Lower lobe of right lung (tissue), 2 donors: ENCODE measurements around the gene CREBBP. TPM values are rescaled to one million over a fixed set of nuclear protein-coding genes. Genes with fewer than 3 reads are reported as not detected.
"Not testable (repeated sequence)": the region's sequence is repeated elsewhere in the genome, so short reads cannot be mapped to it uniquely, and the experiment has no call there.

Experiments
- ATAC-seq, 2 donors: fragments of 200-7000 bp; cut with Tn5 transposase; one replicate each; pipeline ENCODE4 v1.9.1; 2020 to 2022; ENCODE audit warnings: mild to moderate bottlenecking in 2 of 2, moderate library complexity in 2 of 2
- DNase-seq: peaks from one replicate; pipeline ENCODE4 v3.0.0-alpha.2; 2020
- H3K27ac ChIP-seq: fragments of 200-600 bp; one replicate; pipeline ENCODE4 v1.8.0; 2022
- H3K27me3 ChIP-seq: fragments of 200-600 bp; one replicate; pipeline ENCODE4 v1.8.0; 2022; ENCODE audit warnings: low read depth
- H3K36me3 ChIP-seq: fragments of 200-600 bp; one replicate; pipeline ENCODE4 v1.8.0; 2022; ENCODE audit warnings: mild to moderate bottlenecking
- H3K4me1 ChIP-seq: fragments of 200-600 bp; one replicate; pipeline ENCODE4 v1.8.0; 2022
- H3K4me3 ChIP-seq: fragments of 200-600 bp; one replicate; pipeline ENCODE4 v1.8.0; 2022; ENCODE audit warnings: mild to moderate bottlenecking
- H3K9me3 ChIP-seq: fragments of 200-600 bp; one replicate; pipeline ENCODE4 v1.8.0; 2022
- intact Hi-C: fragments of 100-400 bp; cut with DNase I; formaldehyde crosslinking; loops from one replicate; pipeline ENCODE4 v1.11.0; 2022
- total RNA-seq: library from RNA; stranded (reverse); fragmentation: NEBNext Ultra II Directional; extraction: Animal tissue kit (Norgen Biotek cat#: 25700); gene quantifications from one replicate; pipeline ENCODE4 v1.2.1, GENCODE V29; 2021
- TF ChIP-seq, protein P1 (sequence below): fragments of 200-600 bp; IDR thresholded peaks from one replicate; pipeline ENCODE4 v1.8.0; 2022; ENCODE audit warnings: antibody characterized with exemption, mild to moderate bottlenecking
- donor health status: DM: no; HTN: yes; CAD: no; lungs with severe emphysema.

The CREBBP gene
- total RNA-seq, 1 donor from 2014 or later = 78.3 TPM

DNA sequence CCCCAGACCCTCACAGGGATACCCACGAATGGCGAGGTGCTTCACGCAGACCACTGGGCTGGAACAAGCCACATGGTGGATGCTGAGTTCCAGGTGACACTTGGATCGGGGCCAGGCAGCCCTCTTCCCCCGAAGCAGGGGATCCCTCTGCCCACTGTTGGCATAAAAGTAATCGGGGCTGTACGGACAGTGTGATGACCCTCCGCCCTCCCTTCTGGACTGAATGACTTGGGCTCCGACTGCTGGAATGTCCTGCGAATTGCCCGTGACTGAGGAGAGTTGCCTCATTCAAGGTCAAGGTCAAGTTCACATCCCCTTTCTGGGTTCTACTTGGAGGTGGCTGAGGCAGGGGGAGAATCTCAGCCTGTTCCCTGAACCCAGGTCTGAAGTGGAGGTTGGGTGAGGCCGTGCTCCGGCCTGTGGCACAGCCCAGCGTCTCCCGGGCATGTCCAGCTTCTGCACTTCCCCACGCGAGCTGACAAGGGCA is 28.5 kb upstream of the CREBBP start:
- Histone ChIP-seq H3K27ac (no peak overlapping the region), H3K36me3 (no peaks in the 10 kb centered on the region), H3K4me3 (no peak overlapping the region), H3K27me3 (no peaks in the 10 kb centered on the region), H3K4me1 (no peaks in the 10 kb centered on the region), H3K9me3 (no peaks in the 10 kb centered on the region)
- intact Hi-C loops = no loop called here
- TF ChIP-seq, protein P1, sequence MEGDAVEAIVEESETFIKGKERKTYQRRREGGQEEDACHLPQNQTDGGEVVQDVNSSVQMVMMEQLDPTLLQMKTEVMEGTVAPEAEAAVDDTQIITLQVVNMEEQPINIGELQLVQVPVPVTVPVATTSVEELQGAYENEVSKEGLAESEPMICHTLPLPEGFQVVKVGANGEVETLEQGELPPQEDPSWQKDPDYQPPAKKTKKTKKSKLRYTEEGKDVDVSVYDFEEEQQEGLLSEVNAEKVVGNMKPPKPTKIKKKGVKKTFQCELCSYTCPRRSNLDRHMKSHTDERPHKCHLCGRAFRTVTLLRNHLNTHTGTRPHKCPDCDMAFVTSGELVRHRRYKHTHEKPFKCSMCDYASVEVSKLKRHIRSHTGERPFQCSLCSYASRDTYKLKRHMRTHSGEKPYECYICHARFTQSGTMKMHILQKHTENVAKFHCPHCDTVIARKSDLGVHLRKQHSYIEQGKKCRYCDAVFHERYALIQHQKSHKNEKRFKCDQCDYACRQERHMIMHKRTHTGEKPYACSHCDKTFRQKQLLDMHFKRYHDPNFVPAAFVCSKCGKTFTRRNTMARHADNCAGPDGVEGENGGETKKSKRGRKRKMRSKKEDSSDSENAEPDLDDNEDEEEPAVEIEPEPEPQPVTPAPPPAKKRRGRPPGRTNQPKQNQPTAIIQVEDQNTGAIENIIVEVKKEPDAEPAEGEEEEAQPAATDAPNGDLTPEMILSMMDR = no peak
- DNase-seq (peak; percentile 24), ATAC-seq (no peak)

GRCh38 chr16:3907586-3907985 is 27.1 kb upstream of the CREBBP start:
- intact Hi-C loops = no loop called here
- Histone ChIP-seq H3K27ac (no peak overlapping the region), H3K9me3 (no peaks in the 10 kb centered on the region), H3K27me3 (no peaks in the 10 kb centered on the region), H3K4me1 (no peaks in the 10 kb centered on the region), H3K4me3 (no peak overlapping the region), H3K36me3 (no peaks in the 10 kb centered on the region)
- DNase-seq = no peak
- TF ChIP-seq, protein P1 = no peak
- ATAC-seq = no peak

DNA sequence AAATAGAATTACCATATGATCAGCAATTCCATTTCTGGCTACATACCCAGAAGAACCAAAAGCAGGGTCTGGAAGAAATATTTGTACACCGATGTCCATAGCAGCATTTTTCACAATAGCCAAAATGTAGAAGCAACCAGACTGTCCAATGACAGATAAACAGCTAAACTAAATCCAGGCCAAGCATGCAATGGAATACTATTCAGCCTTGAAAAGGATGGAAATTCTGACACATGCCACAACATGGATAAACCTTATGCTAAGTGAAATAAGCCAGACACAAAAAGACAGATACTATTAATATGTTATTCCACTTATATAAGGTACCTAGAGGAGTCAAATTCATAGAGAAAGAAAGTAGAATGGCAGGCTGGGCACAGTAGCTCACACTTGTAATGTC is 25.9 kb upstream of the CREBBP start:
- H3K9me3 ChIP-seq = no peaks in the 10 kb centered on the region
- ATAC-seq (no peak), DNase-seq (no peak)
- no peaks in the 10 kb centered on the region for H3K36me3 ChIP-seq
- TF ChIP-seq, protein P1 = no peak
- H3K27ac ChIP-seq = no peak overlapping the region
- intact Hi-C loops = no loop called here
- no peaks in the 10 kb centered on the region for H3K4me1 ChIP-seq
- H3K4me3 ChIP-seq = no peak overlapping the region
- H3K27me3 ChIP-seq = no peaks in the 10 kb centered on the region

DNA sequence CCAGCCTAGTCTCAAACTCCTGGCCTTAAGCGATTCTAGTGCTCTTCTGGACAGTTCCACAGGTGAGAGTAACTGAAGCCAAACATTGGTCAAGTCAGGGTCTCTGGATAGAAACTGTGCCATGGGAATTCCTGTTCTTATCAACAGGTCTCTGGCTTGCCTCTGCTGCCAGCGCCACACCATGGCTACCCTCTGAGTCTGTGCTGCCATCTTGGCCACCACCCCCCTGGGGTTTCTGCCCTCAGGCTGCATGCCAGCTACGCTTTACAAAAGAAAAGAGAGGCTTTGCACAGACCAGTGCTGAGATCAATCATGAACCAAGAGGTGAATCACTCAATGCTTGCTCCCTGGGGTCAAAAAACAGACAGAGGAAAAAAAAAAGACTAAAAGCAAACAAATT is 24.4 kb upstream of the CREBBP start:
- no peak overlapping the region for H3K4me3 ChIP-seq
- peak; percentile 14 for DNase-seq
- H3K9me3 ChIP-seq = no peaks in the 10 kb centered on the region
- no peak for ATAC-seq
- no peaks in the 10 kb centered on the region for H3K4me1 ChIP-seq
- intact Hi-C loops = no loop called here
- H3K27me3 ChIP-seq = no peaks in the 10 kb centered on the region
- no peak overlapping the region for H3K27ac ChIP-seq
- no peaks in the 10 kb centered on the region for H3K36me3 ChIP-seq
- TF ChIP-seq, protein P1 = no peak

DNA sequence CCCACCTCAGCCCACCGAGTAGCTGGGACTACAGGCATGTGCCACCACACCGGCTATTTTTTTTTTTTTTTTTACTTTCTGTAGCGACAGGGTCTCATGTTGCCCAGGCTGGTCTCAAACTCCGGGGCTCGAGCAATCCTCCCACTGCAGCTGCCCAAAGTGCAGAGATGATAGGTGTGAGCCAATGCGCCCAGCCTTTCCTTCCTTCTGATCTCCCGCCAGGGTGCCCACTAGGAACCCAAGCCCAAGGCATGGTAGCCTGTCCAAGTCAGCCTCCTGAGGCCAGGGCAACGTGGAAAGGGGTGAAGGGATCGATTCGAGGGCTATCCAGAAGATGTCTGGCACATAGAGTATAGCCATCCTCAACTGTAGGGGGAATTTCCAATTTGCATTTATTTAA is 9.6 kb upstream of the CREBBP start:
- Histone ChIP-seq H3K36me3 (no peaks in the 10 kb centered on the region), H3K4me3 (no peak overlapping the region), H3K9me3 (no peaks in the 10 kb centered on the region), H3K27ac (no peak overlapping the region), H3K27me3 (peaks cover 3% of the 10 kb centered on the region), H3K4me1 (no peaks in the 10 kb centered on the region)
- ATAC-seq = no peak
- DNase-seq = no peak
- intact Hi-C loops = no loop called here
- TF ChIP-seq, protein P1 = no peak

DNA sequence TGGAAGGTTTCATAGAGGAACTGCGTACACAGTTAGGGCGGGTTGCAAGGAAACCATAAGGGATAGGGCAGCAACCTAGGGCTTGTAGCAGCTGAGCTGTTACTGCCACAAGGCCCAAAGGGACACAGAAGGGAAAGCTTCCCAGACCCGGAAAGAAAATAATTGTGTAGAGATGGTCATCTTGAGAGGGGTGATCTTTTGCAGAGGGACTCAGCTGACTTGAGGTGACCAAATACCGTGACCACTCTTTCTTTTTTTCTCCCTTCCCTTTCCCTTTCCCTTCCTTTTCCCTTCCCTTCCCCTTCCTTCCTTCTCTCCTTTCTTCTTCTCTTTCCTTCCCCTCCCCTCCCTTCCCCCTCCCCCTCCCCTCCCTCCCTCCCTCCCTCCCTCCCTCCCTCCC is 8.5 kb upstream of the CREBBP start:
- H3K27me3 ChIP-seq = peaks cover 3% of the 10 kb centered on the region

DNA sequence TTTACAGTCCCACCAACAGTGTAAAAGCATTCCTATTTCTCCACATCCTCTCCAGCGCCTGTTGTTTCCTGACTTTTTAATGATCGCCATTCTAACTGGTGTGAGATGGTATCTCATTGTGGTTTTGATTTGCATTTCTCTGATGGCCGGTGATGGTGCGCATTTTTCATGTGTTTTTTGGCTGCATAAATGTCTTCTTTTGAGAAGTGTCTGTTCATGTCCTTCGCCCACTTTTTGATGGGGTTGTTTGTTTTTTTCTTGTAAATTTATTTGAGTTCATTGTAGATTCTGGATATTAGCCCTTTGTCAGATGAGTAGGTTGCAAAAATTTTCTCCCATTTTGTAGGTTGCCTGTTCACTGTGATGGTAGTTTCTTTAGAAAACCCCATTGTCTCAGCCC is 5.5 kb upstream of the CREBBP start:
- H3K9me3 ChIP-seq, H3K36me3 ChIP-seq, DNase-seq, intact Hi-C loops, H3K4me1 ChIP-seq, ATAC-seq, H3K4me3 ChIP-seq, H3K27me3 ChIP-seq, H3K27ac ChIP-seq: not testable (repeated sequence)

More for the DNA sequence above, 8.5 kb upstream of the CREBBP start:
- H3K36me3 ChIP-seq = no peaks in the 10 kb centered on the region
- TF ChIP-seq, protein P1 = no peak
- H3K9me3 ChIP-seq = no peaks in the 10 kb centered on the region
- no peak overlapping the region for H3K4me3 ChIP-seq
- intact Hi-C loops = no loop called here
- no peaks in the 10 kb centered on the region for H3K4me1 ChIP-seq
- ATAC-seq (no peak), DNase-seq (no peak)
- no peak overlapping the region for H3K27ac ChIP-seq
